ENCODE measurements around the gene CSGALNACT2. TPM values are rescaled to one million over a fixed set of nuclear protein-coding genes. Genes with fewer than 3 reads are reported as not detected.

The CSGALNACT2 gene
- total and polyA plus RNA-seq, 12 donors: 4.6 to 12.9 (median 9.6) TPM

- TF ChIP-seq, protein P1, sequence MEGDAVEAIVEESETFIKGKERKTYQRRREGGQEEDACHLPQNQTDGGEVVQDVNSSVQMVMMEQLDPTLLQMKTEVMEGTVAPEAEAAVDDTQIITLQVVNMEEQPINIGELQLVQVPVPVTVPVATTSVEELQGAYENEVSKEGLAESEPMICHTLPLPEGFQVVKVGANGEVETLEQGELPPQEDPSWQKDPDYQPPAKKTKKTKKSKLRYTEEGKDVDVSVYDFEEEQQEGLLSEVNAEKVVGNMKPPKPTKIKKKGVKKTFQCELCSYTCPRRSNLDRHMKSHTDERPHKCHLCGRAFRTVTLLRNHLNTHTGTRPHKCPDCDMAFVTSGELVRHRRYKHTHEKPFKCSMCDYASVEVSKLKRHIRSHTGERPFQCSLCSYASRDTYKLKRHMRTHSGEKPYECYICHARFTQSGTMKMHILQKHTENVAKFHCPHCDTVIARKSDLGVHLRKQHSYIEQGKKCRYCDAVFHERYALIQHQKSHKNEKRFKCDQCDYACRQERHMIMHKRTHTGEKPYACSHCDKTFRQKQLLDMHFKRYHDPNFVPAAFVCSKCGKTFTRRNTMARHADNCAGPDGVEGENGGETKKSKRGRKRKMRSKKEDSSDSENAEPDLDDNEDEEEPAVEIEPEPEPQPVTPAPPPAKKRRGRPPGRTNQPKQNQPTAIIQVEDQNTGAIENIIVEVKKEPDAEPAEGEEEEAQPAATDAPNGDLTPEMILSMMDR (IDR thresholded peaks at IDR 0.05): no peak
- no peak overlapping the region for H3K27ac ChIP-seq
- no peaks in the 10 kb centered on the region for H3K27me3 ChIP-seq
- no peaks in the 10 kb centered on the region for H3K36me3 ChIP-seq
- H3K4me1 ChIP-seq: peaks cover 0 to 23% (median 10%) of the 10 kb centered on the region in 9 donors
- intact Hi-C loops (cut with DNase I): no loop called here
- ATAC-seq: no peak
- no peaks in the 10 kb centered on the region for H3K9me3 ChIP-seq
- 88 to 90% methylated on average over 19 of the region's 19 CpGs for WGBS, 2 donors
- H3K4me3 ChIP-seq: no peak overlapping the region
- DNase-seq: no peak
Measured at GRCh38 chr10:43118631-43119415, 19.4 kb upstream of the CSGALNACT2 start.

DNA sequence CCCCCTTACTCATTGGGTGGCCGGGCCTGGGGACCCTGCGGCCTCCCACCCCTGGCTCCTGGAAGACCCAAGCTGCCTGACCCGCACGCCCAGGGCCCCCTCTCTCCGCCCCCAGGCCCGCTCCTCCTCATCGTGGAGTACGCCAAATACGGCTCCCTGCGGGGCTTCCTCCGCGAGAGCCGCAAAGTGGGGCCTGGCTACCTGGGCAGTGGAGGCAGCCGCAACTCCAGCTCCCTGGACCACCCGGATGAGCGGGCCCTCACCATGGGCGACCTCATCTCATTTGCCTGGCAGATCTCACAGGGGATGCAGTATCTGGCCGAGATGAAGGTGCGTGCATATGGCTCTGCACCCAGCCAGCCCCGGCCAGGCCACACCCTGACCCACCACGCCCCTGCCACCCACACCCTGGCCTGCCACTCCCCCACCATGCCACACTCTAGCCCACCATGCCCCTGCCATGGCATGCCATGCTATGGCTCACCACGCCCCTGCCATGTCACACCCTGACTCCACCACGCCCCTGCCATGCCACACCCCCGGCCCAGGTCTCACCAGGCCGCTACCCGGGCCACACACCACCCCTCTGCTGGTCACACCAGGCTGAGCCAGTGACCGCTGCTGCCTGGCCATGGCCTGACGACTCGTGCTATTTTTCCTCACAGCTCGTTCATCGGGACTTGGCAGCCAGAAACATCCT lies 18.7 kb upstream of the CSGALNACT2 start:
- H3K27me3 ChIP-seq: no peaks in the 10 kb centered on the region
- no peaks in the 10 kb centered on the region for H3K36me3 ChIP-seq
- intact Hi-C loops (cut with DNase I): no loop called here
- TF ChIP-seq, protein P1 (IDR thresholded peaks at IDR 0.05): no peak
- H3K4me3 ChIP-seq: no peak overlapping the region
- no peak for DNase-seq
- no peak for ATAC-seq
- H3K27ac ChIP-seq: no peak overlapping the region
- peaks cover 0 to 23% (median 10%) of the 10 kb centered on the region in 9 donors for H3K4me1 ChIP-seq
- no peaks in the 10 kb centered on the region for H3K9me3 ChIP-seq
- 91 to 92% methylated on average over 31 of the region's 31 CpGs for WGBS, 2 donors

DNA sequence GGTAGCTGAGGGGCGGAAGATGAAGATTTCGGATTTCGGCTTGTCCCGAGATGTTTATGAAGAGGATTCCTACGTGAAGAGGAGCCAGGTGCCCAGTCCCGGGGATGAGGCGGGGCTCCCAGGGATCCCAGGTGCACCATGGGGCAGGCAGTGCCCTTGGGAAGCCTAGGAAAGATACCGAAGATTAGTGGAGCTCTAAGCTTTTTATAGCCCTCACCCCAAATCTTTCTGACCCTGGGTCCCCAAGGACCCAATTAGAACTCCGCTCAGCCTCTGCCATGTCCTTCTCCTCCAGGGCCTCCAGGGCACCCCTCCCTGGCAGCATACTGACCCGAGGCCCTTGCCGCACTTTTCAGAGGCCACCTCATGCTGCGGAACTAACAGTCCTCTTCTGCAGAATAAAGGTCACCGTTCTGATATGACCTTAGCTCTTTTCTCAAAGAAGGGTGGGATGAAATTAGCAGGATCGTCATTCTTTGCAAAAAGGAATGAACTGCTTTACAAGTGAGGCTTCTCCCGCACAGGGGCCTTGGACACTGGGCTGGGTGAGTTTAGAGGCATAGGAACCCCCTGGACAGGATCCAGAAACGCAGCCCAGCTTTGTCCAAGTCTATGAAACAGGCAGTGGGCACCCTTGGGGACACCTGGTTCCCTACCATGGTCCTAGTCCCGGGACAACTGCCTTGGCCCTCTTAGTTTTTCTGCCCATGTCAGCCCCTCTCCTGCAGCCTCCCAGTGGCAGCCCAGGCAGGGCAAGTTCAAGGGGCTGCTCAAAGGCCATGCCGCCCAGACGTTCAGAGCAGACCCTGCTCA lies 17.9 kb upstream of the CSGALNACT2 start:
- Histone ChIP-seq H3K9me3 (no peaks in the 10 kb centered on the region), H3K27me3 (no peaks in the 10 kb centered on the region), H3K4me1 (peaks cover 0 to 23% (median 10%) of the 10 kb centered on the region in 9 donors), H3K27ac (peak overlapping the region in 1 of 10 donors; percentile 80), H3K4me3 (no peak overlapping the region), H3K36me3 (no peaks in the 10 kb centered on the region)
- DNase-seq (no peak), ATAC-seq (no peak)
- WGBS, 2 donors: 84 to 93% methylated on average over 19 of the region's 19 CpGs
- intact Hi-C loops (cut with DNase I): no loop called here
- TF ChIP-seq, protein P1 (IDR thresholded peaks at IDR 0.05): no peak

DNA sequence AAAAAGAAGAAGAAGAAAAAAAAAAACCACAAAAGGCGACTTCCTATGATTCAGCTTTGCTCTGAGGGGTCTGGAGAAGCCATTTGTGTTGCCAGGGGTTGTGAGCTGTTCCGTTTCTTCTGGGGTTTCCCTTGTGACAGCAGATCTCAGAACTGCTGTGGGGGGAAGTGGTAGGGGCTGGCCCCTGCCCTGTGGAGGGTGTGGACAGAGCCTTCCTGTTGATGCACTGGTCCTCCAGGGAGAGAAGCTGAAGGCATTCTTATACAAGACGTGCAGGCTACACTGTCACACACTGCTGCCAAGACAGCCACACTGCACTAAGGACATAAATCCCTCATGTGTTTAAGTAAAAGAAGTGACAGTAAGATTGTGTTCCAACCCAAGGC lies 17.3 kb upstream of the CSGALNACT2 start:
- Histone ChIP-seq H3K4me1 (peaks cover 0 to 23% (median 10%) of the 10 kb centered on the region in 9 donors), H3K27ac (peak overlapping the region in 1 of 10 donors; percentile 80), H3K27me3 (no peaks in the 10 kb centered on the region), H3K4me3 (no peak overlapping the region), H3K36me3 (no peaks in the 10 kb centered on the region), H3K9me3 (no peaks in the 10 kb centered on the region)
- TF ChIP-seq, protein P1 (IDR thresholded peaks at IDR 0.05): no peak
- intact Hi-C loops (cut with DNase I): no loop called here
- ATAC-seq (peak in 7 of 8 donors; percentile 56 to 76 (median 64)), DNase-seq (no peak)
- 57 to 61% methylated on average over 3 of the region's 3 CpGs for WGBS, 2 donors

Measured in heart right ventricle (tissue), 16 donors.